Thyroid gland (tissue), 4 donors: Measurements from ENCODE around the gene USP3. TPM values are rescaled to one million over a fixed set of nuclear protein-coding genes. Genes with fewer than 3 reads are reported as not detected.

Experiments
- DNase-seq, 2 donors: peaks; one replicate each; pipeline ENCODE4 v3.0.0-alpha.2; 2019
- H3K27ac ChIP-seq, 3 donors: fragments of 200-600 bp; sonication (generic); 1 replicate in 2 of 3; 2 replicates in 1 of 3; pipeline ENCODE4 v1.5.1; 2016 to 2019; ENCODE audit warnings: mild to moderate bottlenecking in 1 of 3, moderate library complexity in 1 of 3
- H3K27me3 ChIP-seq: fragments of 200-600 bp; sonication (generic); one replicate; pipeline ENCODE4 v1.5.1; 2019
- H3K36me3 ChIP-seq, 2 donors: fragments of 200-600 bp; sonication (generic); one replicate each; pipeline ENCODE4 v1.5.1; 2016 to 2019
- H3K4me1 ChIP-seq, 2 donors: fragments of 200-600 bp; sonication (generic); one replicate each; pipeline ENCODE4 v1.5.1; 2017 to 2019
- H3K4me3 ChIP-seq, 3 donors: fragments of 200-600 bp; sonication (generic); replicated peaks in 1 of 3; 1 replicate in 2 of 3; 2 replicates in 1 of 3; pipeline ENCODE4 v1.5.1; 2016; ENCODE audit warnings: mild to moderate bottlenecking in 1 of 3
- H3K9me3 ChIP-seq: fragments of 200-600 bp; sonication (generic); one replicate; pipeline ENCODE4 v1.5.1; 2017
- CTCF ChIP-seq, 6 experiments: fragments of 200-600 bp in 3 of 6; fragments of 450-650 bp in 3 of 6; sonication (generic) in 3 of 6; IDR thresholded peaks; one replicate each; pipeline ENCODE4 v1.5.1; 2016 to 2019; ENCODE audit warnings: antibody characterized with exemption in 6 of 6, mild to moderate bottlenecking in 2 of 6, inconsistent platforms in 1 of 6, moderate library complexity in 1 of 6
- POLR2A ChIP-seq, 2 donors: fragments of 450-650 bp; IDR thresholded peaks; one replicate each; pipeline ENCODE4 v1.6.1; 2017; ENCODE audit warnings: antibody characterized with exemption in 2 of 2, mild to moderate bottlenecking in 2 of 2, moderate library complexity in 1 of 2
- WGBS, 2 donors: methylation state at CpG; one replicate each; pipeline ENCODE4 v1.1.5; 2017; 5-methylcytosine and 5-hydroxymethylcytosine counted together
- intact Hi-C: fragments of 100-400 bp; cut with DNase I; formaldehyde crosslinking; loops from one replicate; pipeline ENCODE4 v1.15.1; 2023
- total RNA-seq, 4 donors: library from RNA; depleted of rRNA; stranded (reverse); fragments of >200 nt; gene quantifications; one replicate each; pipeline ENCODE4 v1.2.3, GENCODE V29; 2016

USP3 gene
- total RNA-seq, 4 donors from 2014 or later = 42.9 to 82.2 (median 53.7) TPM

GRCh38 chr15:63593705-63594671 lies 89.6 kb downstream of the USP3 start:
- Histone ChIP-seq H3K4me1 (peaks cover 19 to 43% of the 10 kb centered on the region in 2 donors), H3K36me3 (peaks cover 13 to 14% of the 10 kb centered on the region in 2 donors)
- TF ChIP-seq POLR2A (IDR thresholded peaks at IDR 0.05) = no peak
- TF ChIP-seq CTCF (IDR thresholded peaks at IDR 0.05) = no peak

GRCh38 chr15:63595065-63595464 lies 90.7 kb downstream of the USP3 start:
- no peak for TF ChIP-seq POLR2A (IDR thresholded peaks at IDR 0.05)
- TF ChIP-seq CTCF (IDR thresholded peaks at IDR 0.05) = no peak
- no peaks in the 10 kb centered on the region for H3K27me3 ChIP-seq
- intact Hi-C loops = loop anchor here (5.0 kb wide), 1 partner anchor 93 kb away; the partner anchor contains the start of gene USP3
- WGBS, 2 donors = 72 to 87% methylated on average over 3 of the region's 3 CpGs
- H3K4me1 ChIP-seq = peaks cover 29 to 53% of the 10 kb centered on the region in 2 donors
- no peak overlapping the region for H3K27ac ChIP-seq
- H3K4me3 ChIP-seq = no peak overlapping the region
- no peaks in the 10 kb centered on the region for H3K9me3 ChIP-seq
- DNase-seq = no peak
- H3K36me3 ChIP-seq = peaks cover 6 to 14% of the 10 kb centered on the region in 2 donors

More at GRCh38 chr15:63593705-63594671, 89.6 kb downstream of the USP3 start:
- intact Hi-C loops = no loop called here
- H3K4me3 ChIP-seq = no peak overlapping the region
- DNase-seq = no peak
- no peaks in the 10 kb centered on the region for H3K9me3 ChIP-seq
- no peak overlapping the region for H3K27ac ChIP-seq
- WGBS, 2 donors = 79 to 80% methylated on average over 9 of the region's 9 CpGs
- no peaks in the 10 kb centered on the region for H3K27me3 ChIP-seq

- WGBS, 2 donors = 67% methylated on average over 1 of the region's 1 CpG
- H3K9me3 ChIP-seq = no peaks in the 10 kb centered on the region
- H3K27me3 ChIP-seq = no peaks in the 10 kb centered on the region
- intact Hi-C loops = loop anchor here (5.0 kb wide), 1 partner anchor 93 kb away; the partner anchor contains the start of gene USP3
- peaks cover 32 to 55% of the 10 kb centered on the region in 2 donors for H3K4me1 ChIP-seq
- no peak overlapping the region for H3K27ac ChIP-seq
- DNase-seq = no peak
- no peak for TF ChIP-seq POLR2A (IDR thresholded peaks at IDR 0.05)
- no peak for TF ChIP-seq CTCF (IDR thresholded peaks at IDR 0.05)
- no peak overlapping the region for H3K4me3 ChIP-seq
- peaks cover 6 to 13% of the 10 kb centered on the region in 2 donors for H3K36me3 ChIP-seq
Measured at GRCh38 chr15:63595688-63596087, 91.3 kb downstream of the USP3 start.

GRCh38 chr15:63596676-63597037 lies 92.3 kb downstream of the USP3 start:
- Histone ChIP-seq H3K9me3 (no peaks in the 10 kb centered on the region), H3K4me3 (no peak overlapping the region), H3K36me3 (peaks cover under 1 to 4% of the 10 kb centered on the region in 2 donors), H3K27ac (peak overlapping the region; percentile 19 to 32 (median 25)), H3K4me1 (peaks cover 32 to 56% of the 10 kb centered on the region in 2 donors), H3K27me3 (no peaks in the 10 kb centered on the region)
- DNase-seq = peak in 1 of 2 donors; percentile 39
- no peak for TF ChIP-seq POLR2A (IDR thresholded peaks at IDR 0.05)
- no peak for TF ChIP-seq CTCF (IDR thresholded peaks at IDR 0.05)
- intact Hi-C loops = loop anchor here (5.0 kb wide), 1 partner anchor 94 kb away; the partner anchor contains the start of gene USP3
- 40 to 65% methylated on average over 2 of the region's 2 CpGs for WGBS, 2 donors
